Nephron (organoid): ENCODE data around the gene RYR3.

Experiments used
- H3K27ac Mint-ChIP-seq, 3 experiments: 2 replicates each; pipeline ENCODE4 v1.8.0; 2020; ENCODE audit warnings: mixed read lengths in 3 of 3, mild to moderate bottlenecking in 2 of 3, moderate library complexity in 1 of 3
- H3K27me3 Mint-ChIP-seq: 2 replicates; pipeline ENCODE4 v1.8.0; 2021; ENCODE audit warnings: low read depth, mild to moderate bottlenecking, moderate library complexity, mixed read lengths
- H3K36me3 Mint-ChIP-seq: 2 replicates; pipeline ENCODE4 v1.8.0; 2020; ENCODE audit warnings: low read depth, mixed read lengths
- H3K4me1 Mint-ChIP-seq: 2 replicates; pipeline ENCODE4 v1.8.0; 2020; ENCODE audit warnings: mixed read lengths
- H3K4me3 Mint-ChIP-seq, 3 experiments: 2 replicates each; pipeline ENCODE4 v1.8.0; 2020; ENCODE audit warnings: mild to moderate bottlenecking in 3 of 3, mixed read lengths in 3 of 3, moderate library complexity in 2 of 3
- H3K9me3 Mint-ChIP-seq: 2 replicates; pipeline ENCODE4 v1.8.0; 2020; ENCODE audit warnings: mixed read lengths
- CTCF ChIP-seq, 3 experiments: fragments of 200-600 bp; sonication (generic); IDR thresholded peaks; one replicate each; pipeline ENCODE4 v1.5.0; 2021; ENCODE audit warnings: antibody characterized with exemption in 3 of 3; ENCODE audit not compliant: unreplicated experiment in 3 of 3

The RYR3 gene

GRCh38 chr15:33830351-33830750, 519.6 kb downstream of the RYR3 start:
- Mint-ChIP-seq H3K27me3 (peaks cover 3% of the 10 kb centered on the region), H3K4me3 (no peak overlapping the region), H3K4me1 (peaks cover 10% of the 10 kb centered on the region), H3K9me3 (no peaks in the 10 kb centered on the region), H3K36me3 (no peaks in the 10 kb centered on the region), H3K27ac (no peak overlapping the region)
- no peak for TF ChIP-seq CTCF (IDR thresholded peaks at IDR 0.05; ENCODE audit: unreplicated experiment in 3 of 3)

DNA sequence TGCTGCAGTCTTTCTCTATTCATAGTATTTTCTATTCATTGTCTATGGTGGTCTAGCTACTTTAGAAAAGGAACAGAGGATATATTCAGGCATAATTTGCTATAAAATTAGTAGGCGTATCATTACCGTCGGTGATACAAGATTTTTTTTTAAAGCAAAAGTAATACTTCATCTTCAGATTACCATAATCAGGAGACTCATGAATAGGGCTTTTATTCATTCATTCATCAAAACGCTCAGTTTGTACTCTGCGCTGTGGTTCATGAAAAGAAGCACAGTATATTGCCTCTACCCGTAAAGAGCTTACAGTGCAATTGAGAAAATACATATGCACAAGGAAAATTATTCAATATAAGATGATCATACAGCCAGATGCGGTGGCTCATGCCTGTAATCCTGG, 520.9 kb downstream of the RYR3 start:
- Mint-ChIP-seq H3K9me3 (no peaks in the 10 kb centered on the region), H3K4me1 (peaks cover 13% of the 10 kb centered on the region), H3K4me3 (no peak overlapping the region), H3K27ac (no peak overlapping the region), H3K27me3 (no peaks in the 10 kb centered on the region), H3K36me3 (no peaks in the 10 kb centered on the region)
- no peak for TF ChIP-seq CTCF (IDR thresholded peaks at IDR 0.05; ENCODE audit: unreplicated experiment in 3 of 3)

DNA sequence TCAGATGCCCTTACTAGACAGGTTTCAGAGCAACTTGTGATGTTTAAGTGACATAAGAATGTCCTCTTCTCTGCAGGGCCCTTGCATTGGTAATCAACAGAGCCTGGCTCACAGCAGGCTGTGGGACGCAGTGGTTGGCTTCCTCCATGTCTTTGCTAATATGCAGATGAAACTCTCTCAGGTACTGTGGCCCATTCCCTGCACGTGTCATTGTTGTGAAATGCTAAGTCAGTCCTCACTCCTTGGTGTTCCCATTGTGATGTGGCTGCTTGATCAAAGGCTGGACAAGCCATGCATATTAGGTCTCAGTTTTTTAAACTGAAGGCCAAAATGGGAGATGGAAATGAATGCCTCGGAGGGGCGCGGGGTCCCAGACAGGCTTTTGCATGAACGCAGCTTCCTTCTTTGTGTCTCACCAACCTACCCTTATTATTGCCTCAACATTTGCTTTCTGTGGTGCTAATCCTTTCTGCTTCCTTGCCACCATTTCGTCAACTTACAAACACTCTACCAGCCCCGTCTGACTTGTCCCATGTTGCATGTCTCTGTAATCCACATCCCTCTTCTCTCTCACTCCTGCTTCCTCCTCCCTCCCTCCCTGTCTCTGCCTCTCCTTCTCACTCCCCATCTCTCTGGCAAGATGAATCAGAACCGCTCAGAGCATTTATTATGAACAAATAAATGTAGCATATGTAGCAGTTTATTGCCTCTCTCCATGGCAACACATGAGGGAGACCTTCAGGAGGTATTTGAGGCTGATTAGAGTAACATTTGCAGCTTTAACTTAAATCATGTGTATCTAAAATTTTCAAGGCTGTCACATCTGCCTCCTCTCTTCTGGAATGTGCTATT, 524.4 kb downstream of the RYR3 start:
- H3K4me3 Mint-ChIP-seq: no peak overlapping the region
- peaks cover 13% of the 10 kb centered on the region for H3K4me1 Mint-ChIP-seq
- H3K27ac Mint-ChIP-seq: peak overlapping the region in 1 of 3 experiments; percentile 10
- no peaks in the 10 kb centered on the region for H3K9me3 Mint-ChIP-seq
- TF ChIP-seq CTCF (IDR thresholded peaks at IDR 0.05; ENCODE audit: unreplicated experiment in 3 of 3): no peak
- H3K27me3 Mint-ChIP-seq: no peaks in the 10 kb centered on the region
- H3K36me3 Mint-ChIP-seq: no peaks in the 10 kb centered on the region

- Mint-ChIP-seq H3K9me3 (no peaks in the 10 kb centered on the region), H3K36me3 (no peaks in the 10 kb centered on the region), H3K27me3 (no peaks in the 10 kb centered on the region), H3K27ac (no peak overlapping the region), H3K4me3 (no peak overlapping the region), H3K4me1 (peaks cover 13% of the 10 kb centered on the region)
- TF ChIP-seq CTCF (IDR thresholded peaks at IDR 0.05; ENCODE audit: unreplicated experiment in 3 of 3): no peak
These were observed 526.5 kb downstream of the RYR3 start for GRCh38 chr15:33837294-33837693.

DNA sequence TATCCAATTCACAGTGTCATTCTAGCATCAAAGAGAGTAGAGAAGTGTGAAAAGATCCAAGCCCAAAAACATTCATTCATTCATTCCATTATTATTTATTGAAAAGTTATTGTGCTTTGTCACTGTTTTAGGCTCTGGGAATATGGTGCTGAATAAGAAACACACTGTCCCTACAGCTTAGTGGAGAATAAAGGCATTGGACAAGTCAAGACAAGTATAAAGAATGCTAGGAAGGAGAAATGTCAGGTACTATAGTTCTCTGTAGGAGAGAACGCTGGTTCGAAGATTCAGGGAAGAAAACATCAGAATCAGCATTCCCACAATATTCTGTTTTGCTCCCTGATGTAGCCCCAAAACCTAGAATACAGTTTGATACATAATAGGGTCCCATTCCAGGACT, 528.8 kb downstream of the RYR3 start:
- H3K36me3 Mint-ChIP-seq: no peaks in the 10 kb centered on the region
- no peak overlapping the region for H3K4me3 Mint-ChIP-seq
- no peaks in the 10 kb centered on the region for H3K27me3 Mint-ChIP-seq
- no peak overlapping the region for H3K27ac Mint-ChIP-seq
- no peak for TF ChIP-seq CTCF (IDR thresholded peaks at IDR 0.05; ENCODE audit: unreplicated experiment in 3 of 3)
- H3K4me1 Mint-ChIP-seq: peaks cover 9% of the 10 kb centered on the region
- no peaks in the 10 kb centered on the region for H3K9me3 Mint-ChIP-seq

DNA sequence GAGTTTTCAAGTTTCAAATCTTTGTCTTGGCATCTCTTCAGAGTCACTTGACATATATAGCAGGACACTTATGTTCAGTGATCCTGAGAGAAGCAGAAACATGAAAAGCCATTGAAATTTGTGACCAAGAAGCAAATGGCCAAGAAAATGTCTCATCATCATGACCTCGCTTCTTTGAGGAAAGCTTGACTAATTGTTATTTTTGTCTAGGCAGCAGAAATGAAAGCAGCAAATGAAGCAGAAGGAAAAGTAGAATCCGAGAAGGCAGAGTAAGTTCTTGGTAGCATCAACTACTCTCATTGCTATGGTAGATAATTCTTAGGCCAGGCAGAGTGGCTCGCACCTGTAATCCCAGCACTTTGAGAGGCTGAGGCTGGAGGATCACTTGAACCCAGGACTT, 529.8 kb downstream of the RYR3 start:
- H3K9me3 Mint-ChIP-seq: no peaks in the 10 kb centered on the region
- no peaks in the 10 kb centered on the region for H3K36me3 Mint-ChIP-seq
- H3K27ac Mint-ChIP-seq: no peak overlapping the region
- TF ChIP-seq CTCF (IDR thresholded peaks at IDR 0.05; ENCODE audit: unreplicated experiment in 3 of 3): no peak
- H3K27me3 Mint-ChIP-seq: no peaks in the 10 kb centered on the region
- H3K4me3 Mint-ChIP-seq: no peak overlapping the region
- peaks cover under 1% of the 10 kb centered on the region for H3K4me1 Mint-ChIP-seq
